HG02642 (cell line): ENCODE measurements around the gene FBN3.

Source experiments
- ATAC-seq: cut with Tn5 transposase; IDR thresholded peaks from one replicate; pipeline ENCODE4 v1.9.1; 2021; ENCODE audit warnings: mild to moderate bottlenecking; ENCODE audit not compliant: unreplicated experiment, poor library complexity

FBN3 gene

DNA sequence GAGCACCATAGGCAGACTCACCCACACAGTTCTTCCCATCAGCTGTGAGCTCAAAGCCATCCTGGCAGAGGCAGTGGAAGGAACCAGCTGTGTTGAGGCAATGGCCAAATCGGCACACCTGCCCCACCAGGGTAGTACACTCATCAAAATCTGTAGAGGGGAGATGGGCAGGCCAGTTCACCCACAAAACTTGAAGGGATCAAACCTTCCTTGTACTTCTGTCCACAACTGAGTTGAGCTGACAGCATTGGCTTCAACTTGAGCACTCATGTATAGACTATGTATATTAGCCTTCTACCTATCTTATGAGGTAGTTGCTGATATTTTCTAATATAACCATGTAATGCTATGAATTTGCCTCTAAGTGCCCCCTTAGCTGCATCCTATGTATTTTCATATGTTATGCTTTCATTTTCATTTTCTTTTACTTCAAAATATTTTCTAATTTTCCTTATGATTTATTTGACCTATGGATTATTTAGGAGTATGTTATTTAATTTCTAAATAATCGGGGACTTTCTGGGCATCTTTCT lies 54.0 kb downstream of the FBN3 start:
- no peak for ATAC-seq

DNA sequence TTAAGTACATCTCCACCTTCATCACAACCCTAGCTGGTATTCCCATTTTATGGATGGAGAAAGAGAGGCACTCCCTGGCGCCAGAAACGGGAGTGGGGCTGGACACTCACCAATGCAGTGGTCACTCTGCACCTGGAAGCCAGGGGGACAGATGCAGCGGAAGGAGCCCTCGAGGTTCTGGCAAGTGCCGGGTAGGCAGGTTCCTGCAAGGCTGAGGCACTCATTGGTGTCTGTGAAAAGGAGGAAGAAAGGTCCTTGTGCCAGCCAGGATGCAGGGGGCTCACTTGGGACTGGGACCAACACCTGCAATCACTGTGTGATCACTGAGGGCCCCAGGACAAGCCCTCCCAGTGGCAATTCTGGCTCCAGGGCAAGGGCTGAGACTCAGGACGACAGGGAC lies 55.1 kb downstream of the FBN3 start:
- ATAC-seq: no peak

DNA sequence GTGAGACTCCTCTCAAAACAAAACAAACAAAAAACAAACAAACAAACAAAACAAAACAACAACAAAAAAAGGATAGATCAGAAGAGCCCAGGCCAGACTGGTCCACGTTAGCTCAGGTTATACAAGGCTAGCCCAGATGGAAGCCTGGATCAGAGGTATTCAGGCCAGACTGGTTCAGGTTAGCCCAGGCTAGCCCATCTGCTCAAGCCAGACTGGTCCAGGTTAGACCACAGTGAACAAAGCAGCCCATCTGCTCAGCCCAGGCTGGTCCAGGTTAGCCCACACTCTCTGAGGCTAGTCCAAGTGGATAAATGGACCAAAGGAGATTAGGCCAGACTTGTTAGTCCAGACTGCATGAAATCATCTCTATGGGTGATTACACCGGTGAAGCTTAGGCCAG lies 55.7 kb downstream of the FBN3 start:
- no peak for ATAC-seq

DNA sequence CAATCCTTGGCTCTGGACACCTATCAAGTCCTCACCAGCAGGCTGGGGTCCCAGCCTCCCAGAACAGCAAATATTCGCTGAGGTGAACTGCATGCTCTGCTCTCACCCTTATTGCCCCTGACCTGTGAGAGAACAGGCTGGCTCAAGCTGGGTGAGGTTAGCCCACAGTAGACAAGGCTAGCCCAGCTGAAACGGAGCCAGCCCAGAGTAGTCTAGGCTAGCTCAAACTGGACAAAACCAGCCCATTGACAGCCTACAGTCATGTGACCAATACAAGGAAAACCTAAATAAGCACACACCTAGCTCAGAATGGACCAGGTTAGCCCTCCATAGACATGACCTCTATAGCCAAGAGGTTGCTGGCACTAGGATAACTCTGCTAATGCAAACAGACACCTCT lies 58.4 kb downstream of the FBN3 start:
- ATAC-seq: no peak

DNA sequence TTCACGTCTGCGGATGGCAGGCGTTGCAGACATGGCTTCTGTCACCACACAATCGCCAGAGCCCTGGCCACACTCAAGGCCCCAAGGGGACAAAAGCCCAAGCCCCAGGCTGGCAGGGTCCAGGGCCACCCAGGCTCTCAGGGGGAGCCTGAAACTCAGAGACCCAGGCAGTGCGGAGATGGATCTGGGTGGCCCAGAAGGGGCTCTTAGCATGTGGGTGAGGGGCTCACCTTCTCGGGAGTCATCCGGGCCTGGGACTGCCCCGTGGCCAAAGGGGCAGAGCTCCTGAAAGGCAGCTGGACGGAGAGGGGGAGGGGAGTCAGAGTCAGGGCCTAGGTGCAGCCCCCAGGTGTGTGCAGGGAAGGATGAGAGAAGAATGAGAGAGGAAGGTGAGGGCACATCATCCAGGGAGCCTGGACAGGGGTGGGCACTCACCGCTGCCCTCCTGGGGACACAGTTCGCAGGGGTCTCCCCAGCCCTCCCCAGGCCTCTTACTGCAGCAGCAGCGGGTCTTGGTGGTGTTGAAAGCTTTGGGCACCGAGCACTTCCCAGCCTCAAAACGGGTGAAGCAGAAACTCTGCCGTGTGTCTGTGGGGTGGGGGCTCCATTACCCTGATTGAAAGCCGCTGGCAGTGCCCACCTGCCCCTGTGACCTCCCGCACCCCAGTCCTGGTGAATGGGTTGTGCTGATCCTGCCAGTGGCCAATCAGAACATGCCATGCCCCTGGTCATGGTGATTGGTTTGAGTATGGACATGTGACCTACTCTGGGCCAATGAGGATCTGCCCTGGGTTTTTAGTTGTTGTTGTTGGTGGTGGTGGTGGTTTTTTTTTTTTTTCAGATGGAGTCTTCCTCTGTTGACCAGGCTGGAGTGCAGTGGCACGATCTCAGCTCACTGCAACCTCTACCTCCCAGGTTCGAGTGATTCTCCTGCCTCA lies 59.5 kb downstream of the FBN3 start:
- ATAC-seq: no peak

DNA sequence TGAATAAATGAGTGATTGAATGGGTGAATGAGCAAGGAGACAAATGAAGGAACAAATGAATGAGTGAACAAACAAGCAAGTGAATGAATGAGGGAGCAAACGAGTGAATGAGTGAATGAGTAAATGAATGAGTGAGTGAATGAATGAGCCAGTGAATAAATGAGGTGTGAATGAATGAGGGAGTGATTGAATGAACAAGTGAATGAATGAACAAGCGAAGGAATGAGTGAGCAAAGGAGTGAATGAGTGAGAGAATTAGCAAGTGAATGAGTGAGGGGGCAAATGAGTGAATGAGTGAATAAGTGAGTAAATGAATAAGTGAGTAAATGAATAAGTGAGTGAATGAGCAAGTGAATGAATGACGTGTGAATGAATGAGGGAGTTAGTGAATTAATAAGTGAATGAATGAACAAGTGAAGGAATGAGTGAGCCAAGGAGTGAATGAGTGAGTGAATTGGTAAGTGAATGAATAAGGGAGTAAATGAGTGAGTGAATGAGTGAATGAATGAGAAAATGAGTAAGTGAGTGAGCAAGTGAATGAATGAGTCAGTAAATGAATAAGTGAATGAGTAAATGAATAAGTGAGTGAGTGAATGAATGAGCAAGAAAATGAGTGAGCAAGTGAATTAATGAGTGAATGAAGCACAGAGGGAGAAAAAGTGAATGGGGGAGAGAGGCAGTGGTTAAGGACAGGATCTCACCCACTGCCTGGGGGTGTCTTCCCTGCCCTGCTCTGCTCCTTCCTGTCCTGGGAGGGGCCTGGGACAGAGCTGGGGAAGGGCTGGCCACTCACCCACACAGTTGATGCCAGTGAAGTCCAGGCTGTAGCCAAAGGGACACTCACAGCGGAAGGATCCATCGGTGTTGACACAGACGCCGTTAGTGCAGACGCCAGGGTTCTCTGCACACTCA lies 60.4 kb downstream of the FBN3 start:
- ATAC-seq: no peak

DNA sequence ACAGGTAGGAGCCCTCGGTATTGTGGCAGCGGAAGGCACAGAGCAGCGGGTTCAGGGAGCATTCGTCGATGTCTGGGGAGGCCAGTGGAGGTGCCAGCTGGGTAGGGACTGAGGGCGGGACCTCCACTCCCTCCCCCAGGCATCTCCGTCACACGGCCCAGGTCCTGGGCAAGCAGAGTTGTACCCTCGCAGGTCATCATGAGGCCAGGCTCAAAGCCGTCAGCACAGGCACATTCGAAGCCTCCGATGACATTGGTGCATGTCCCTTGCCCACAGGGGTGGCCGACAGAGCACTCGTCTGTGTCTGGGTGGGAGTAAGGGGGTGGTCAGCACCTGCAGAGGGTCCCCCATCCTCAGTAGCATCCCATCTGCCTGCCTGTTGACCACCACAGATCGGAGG lies 61.5 kb downstream of the FBN3 start:
- ATAC-seq: no peak

DNA sequence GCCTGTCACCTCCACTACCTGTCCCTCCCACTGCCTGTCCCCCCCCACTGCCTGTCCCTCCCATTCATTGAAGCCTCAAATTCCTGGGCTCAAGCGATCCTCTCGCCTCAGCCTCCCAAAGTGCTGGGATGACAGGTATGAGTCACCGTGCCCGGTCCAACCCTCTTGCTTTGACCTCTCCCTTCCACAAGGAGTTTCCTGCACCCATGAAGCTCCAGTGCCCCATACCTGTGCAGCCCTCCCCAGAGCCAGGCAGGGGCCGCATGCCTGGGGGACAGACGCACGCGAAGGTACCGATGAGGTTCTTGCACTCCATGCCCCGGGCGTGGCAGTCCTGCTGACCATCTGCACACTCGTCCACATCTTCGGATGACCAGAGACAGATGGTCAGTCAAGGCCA lies 62.5 kb downstream of the FBN3 start:
- no peak for ATAC-seq

DNA sequence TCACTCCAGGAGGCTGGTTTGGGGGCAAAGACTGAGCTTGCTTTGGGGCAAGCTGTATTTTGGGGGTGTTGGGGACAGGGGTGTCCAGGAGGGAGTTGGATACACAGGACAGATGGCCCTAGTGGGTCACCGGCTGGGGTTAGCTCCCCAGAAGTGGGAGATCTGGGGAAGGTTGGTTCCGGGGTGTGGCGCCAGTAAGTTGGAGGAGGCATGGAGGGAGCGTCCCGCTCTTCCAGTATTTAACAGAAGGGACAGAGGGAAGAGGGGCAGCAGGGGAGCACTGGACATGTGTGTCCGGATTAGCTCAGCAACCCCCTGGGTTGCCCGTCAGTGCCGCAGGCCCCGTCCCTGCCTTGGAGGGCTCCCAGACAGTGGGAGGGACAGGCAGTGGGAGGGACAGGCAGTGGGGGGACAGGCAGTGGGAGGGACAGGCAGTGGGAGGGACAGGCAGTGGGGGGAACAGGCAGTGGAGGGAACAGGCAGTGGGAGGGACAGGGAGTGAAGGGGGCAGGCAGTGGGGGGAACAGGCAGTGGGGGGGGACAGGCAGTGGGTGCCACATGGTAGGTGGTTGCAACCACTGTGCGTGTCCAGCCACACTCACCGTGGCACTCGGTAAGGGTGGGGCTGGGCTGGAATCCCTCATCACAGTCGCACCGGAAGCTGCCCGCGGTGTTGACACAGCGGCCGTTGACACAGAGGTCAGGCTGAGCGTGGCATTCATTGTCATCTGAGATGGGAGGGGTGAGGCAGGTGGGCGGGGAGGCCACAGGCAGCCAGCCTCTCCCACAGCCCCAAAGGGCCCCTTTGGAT lies 63.6 kb downstream of the FBN3 start:
- no peak for ATAC-seq

DNA sequence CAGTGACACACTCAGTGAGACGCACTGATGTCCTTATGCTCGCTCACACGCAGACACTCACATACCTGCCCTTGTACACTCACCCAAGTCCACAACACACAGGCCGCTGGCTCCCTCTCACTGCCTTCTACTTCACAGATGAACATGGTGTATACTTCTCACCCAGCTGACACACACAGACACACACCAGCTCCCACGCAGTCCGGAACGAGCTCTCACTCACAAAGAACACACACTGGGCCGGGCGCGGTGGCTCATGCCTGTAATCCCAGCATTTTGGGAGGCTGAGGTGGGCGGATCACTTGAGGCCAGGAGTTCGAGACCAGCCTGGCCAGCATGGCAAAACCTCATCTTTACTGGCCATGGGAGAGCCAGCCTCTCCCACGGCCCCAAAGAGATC lies 65.2 kb downstream of the FBN3 start:
- no peak for ATAC-seq

DNA sequence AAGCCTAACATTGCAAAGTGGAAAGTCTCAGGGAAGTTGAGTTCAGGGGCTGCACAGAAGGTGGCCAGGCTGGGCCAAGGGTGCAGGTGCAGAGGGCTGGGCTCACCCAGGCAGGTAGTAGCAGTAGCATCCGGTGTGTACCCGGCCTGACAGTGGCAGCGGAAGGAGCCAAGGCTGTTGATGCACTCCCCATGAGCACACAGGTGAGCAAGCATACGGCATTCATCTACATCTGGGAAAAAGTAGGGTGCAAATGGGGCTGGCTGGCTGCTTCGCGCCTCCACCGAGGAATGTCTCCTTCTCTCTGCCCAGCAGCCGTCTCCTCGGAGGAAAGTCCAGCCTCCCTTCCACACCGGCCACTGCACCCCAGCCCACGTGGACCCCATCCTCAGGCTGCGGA lies 66.3 kb downstream of the FBN3 start:
- ATAC-seq: no peak

DNA sequence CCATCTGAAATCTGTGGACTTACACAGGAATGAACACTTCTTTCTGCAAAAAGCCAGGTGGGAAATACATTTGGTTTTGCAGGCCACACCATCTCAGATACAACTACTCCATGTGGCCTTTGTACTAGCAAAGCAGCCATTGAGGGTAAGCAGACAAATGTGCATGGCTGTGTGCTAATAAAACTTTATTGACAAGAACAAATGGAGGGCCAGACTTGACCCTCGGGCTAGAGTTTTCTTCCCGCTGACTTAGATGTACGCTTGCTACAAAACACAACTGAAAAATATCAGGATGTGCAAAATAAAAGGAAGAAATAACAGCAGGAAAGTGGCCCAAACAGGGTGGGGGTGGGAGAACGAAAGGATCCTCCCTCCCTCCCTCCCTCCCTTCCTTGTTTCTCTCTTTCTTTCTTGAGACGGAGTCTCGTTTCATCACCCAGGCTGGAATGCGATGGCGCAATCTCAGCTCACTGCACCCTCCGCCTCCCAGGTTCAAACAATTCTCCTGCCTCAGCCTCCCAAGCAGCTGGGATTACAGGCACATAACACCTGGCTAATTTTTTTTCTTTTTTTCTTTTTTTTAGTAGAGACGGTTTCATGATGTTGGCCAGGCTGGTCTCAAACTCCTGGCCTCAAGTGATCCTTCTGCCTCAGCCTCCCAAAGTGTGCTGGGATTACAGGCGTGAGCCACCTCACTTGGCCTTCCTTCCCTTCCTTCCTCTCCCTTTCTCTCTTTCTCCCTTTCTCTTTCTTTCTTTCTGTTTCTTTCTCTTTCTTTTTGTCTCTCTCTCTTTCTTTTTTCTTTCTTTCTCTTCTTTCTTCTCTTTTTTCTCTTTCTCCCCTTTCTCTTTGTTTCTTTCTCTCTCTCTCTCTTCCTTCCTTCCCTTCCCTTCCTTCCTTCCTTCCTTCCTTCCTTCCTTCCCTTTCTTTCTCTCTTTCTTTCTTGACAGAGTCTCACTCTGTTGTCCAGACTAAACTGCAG lies 67.5 kb downstream of the FBN3 start:
- no peak for ATAC-seq

DNA sequence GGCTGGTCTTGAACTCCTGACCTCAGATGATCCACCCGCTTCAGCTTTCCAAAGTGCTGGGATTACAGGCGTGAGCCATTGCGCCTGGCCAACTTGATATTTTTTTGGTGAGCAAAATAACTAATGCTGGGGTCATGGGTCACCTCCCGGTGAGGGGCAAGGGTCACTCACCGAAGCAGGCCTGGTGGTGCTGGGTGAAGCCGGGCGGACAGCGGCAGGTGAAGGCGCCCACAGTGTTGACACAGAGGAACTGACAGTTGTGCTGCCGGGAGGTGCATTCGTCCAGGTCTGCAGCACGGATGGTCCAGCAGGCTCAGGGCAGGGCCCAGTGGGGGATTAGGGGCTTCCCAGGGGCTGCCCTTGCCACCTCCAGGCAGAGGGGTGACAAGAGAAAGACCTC lies 68.6 kb downstream of the FBN3 start:
- no peak for ATAC-seq

DNA sequence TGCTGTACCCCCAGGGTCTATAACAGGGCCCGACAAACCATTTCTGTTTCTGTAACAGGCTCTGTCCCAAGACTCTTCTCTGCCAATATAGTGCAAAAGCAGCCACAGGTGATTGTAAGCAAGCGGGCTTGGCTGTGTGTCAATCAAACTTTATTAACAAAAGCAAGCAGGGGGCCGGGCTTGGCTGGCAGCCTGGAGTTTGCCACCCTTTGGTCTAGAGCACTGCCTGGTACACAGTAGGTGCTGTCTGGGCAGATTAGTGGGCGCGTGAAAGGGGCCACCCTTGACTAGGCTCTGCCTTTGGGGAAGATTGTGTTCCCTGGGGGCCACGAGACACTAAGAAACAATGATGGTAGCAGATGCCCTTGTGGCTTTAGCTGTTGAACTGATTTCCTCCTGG lies 69.4 kb downstream of the FBN3 start:
- ATAC-seq: no peak

DNA sequence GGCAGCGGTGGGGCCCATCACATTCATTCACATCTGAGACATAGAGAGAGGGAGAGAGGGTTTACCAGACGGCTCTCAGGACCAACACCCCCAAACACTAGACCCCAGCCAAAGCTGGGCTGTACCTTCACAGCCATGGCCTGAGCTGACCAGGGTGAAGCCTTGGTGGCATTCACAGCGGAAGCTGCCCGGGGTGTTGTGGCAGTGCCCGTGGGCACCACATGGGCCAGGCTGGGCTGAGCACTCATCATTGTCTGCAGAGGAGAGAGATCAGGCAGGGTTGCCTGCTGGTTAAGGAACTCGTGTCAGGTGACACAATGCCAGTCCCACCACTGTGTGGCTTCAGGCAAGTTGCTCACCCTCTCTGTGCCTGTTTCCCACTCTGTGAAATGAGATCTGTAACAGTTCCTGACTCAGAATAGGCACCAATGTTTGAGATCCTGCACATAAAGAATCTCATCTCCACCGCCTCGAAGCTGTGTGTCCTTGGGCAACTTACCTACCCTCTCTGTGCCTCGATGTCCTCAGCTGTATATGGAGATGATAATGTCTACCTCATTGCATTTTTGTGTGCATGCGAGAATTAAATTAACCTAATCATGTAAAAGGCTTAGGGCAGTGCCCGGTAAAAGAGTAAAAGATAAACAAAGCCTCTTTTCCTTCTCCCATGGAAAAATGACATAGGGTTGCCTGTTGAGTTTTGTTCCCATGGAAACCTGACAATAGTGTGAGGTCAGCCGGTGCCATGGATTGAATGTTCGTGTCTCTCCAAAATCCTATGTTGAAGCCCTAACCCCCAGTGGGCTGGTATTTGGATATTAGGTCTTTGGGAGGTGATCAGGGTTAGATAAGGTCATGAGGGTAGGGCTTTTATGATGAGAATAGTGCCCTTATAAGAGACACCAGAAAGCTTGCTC lies 74.0 kb downstream of the FBN3 start:
- ATAC-seq: no peak

DNA sequence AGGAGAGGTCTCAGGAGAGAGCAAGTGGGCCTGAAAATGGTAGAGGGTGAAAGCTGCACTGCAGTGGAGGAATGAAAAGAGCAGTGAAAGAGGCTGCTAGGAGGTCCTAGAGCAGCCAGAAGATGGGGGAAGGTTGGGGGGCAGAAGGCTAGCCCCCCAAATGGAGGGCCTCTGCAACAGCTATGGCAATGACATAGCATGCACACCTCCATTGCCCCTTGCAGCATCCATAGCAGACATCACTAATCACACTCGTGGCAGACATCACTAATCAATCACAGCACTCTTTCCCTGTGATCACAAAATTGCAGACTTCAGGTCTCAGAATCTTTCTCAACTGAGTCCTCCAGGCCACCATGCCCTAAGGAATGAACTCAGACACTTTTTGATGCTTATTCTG lies 74.9 kb downstream of the FBN3 start:
- no peak for ATAC-seq

DNA sequence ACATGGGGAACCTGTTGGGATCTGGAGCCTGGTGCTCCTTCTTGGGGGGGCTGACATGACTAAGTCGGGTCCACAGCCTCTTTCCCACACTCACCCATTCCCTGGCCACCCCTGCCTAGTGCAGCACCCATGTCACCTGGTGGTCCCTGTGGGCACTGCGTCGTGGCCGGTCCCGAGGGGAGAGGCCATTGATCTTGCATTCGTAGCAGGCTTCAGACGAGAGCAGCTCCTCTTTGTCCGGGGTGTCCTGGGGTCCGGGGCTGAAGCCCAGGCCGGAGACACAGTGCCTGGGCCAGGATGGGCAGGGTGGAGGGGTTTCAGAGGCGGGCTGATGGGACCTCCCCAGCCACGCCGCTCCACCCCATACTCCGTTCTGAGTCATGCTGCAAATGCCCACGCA lies 77.5 kb downstream of the FBN3 start:
- no peak for ATAC-seq
